ENCODE measurements around the gene KLRF1.

GRCh38 chr12:9881246-9881645 lies 54.0 kb downstream of the KLRF1 start, which contains the start of gene KLRF2:
- TF ChIP-seq CTCF (IDR thresholded peaks at IDR 0.05) (no peak), POLR2A (IDR thresholded peaks at IDR 0.05) (no peak)
